ENCODE data around the gene SIRT2.

GRCh38 chr19:38846097-38846496 lies 53.3 kb downstream of the SIRT2 start:
- no peak for TF ChIP-seq CTCF (IDR thresholded peaks at IDR 0.05)
- no peak for TF ChIP-seq POLR2A (IDR thresholded peaks at IDR 0.05)
